GM18873 (cell line): ENCODE data around the gene CDKN3.
A peak's percentile ranks its signal among the peaks of the same experiment; 100 is the strongest.

ENCODE experiments used
- ATAC-seq: cut with Tn5 transposase; IDR thresholded peaks from one replicate; pipeline ENCODE4 v1.9.1; 2021; ENCODE audit warnings: mild to moderate bottlenecking, moderate library complexity, moderate number of reproducible peaks; ENCODE audit not compliant: unreplicated experiment, low FRiP score

CDKN3 gene

DNA sequence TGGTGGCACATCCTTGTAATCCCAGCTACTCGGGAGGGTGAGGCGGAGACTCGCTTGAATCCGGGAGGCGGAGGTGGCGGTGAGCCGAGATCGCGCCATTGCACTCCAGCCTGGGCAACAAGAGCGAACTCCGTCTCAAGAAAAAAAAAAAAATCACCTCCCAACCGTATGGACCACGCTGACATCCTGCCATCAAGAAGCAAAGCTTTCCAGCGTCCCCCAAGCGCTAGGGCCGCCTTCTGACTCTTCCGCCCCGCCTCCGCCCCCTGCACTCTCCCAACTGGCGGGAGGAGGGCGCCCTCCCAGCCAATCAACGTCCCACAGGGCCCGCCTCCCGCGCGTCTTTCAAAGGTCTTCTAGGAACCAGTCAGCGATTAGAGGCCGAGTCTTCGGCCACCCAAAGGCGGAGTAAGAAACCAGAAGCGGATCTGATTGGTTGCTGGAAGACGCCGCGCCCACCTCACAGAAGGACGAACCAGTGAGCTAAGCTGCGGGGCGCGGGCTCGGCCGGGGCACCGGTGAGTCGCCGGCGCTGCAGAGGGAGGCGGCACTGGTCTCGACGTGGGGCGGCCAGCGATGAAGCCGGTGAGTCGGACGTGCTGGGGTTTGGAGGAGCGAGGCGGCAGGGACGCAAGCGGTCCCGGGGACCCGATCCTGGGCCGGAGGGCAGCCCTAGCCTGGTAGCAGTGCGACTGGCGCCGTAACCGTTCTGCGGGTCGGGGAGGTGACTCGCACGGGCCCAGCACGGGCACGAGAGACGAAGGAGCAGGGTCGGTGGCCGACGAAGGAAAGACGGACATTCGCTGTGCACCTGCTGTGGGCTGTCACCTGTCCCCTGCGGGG is at the start of gene CDKN3:
Gene CDKN3, plus strand, starts transcription at position 515 of the 843 bp plus-strand sequence. Its CDS starts 62 bp downstream, at position 577.
- peak; percentile 97 for ATAC-seq

GRCh38 chr14:54347044-54347443 is 49.8 kb upstream of the CDKN3 start:
- no peak for ATAC-seq

GRCh38 chr14:54348001-54348611 is 48.7 kb upstream of the CDKN3 start:
- no peak for ATAC-seq

GRCh38 chr14:54348923-54349620 is 47.7 kb upstream of the CDKN3 start:
- no peak for ATAC-seq

DNA sequence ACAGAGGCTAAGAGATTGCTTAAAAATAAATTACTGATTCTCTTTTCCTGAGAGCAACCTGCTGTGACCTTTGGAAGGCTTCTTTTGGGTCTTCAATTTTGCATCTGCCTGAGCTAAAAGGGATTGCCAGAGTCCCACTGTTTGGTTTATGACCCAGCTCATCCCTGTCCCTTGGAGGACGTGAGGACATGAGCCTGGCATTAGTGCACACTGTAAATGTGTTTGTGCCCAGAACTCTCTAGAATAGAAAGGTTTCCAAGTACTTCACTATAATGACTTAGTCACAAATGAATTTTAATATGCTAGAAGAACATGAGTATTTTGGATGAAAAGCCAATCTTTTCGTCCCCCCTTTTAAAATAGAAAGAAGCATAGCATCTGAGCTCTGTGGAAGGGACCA is 47.1 kb upstream of the CDKN3 start:
- ATAC-seq, result no peak

GRCh38 chr14:54350203-54350602 is 46.6 kb upstream of the CDKN3 start:
- no peak for ATAC-seq

DNA sequence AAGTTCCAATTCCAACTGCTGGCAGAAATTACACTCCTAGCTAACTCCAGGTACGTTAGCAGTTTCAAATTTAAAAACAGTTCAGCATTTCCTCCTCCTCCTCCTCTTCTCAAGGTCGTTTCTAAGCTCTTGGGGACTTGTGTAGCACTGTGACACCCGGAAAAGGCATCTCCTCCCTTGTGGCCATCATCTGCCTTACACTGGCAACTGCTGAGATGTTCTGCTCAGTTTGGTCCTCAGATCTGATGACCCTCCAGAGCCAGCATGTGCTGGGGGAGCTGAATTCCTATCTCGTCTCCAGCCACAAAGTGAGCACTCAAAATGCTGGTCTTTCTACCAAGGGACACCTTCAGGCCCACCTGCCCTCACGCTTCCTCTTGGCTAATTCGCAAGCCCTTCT is 43.5 kb upstream of the CDKN3 start:
- no peak for ATAC-seq

DNA sequence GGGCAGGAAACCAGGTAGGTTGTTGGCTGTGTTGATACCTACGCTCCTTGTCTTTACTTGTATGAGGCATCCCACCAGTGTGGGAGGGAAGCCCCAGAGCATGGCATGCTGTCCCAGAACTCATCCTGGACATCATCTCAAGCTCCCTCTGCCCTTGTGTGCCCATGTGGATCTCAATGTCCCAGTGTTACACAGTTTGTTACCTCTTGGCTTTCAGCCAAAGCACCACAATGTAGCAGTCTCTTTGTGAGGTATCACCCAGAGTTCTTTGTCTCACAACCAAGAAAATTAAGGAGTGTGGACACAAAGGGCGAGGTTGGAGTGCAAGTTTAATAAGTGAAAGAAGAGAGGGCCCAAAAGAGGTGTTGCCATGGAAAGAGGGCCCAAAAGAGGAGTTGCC is 43.1 kb upstream of the CDKN3 start:
- ATAC-seq, result no peak

- no peak for ATAC-seq
These were observed 42.7 kb upstream of the CDKN3 start for GRCh38 chr14:54354096-54354495.

DNA sequence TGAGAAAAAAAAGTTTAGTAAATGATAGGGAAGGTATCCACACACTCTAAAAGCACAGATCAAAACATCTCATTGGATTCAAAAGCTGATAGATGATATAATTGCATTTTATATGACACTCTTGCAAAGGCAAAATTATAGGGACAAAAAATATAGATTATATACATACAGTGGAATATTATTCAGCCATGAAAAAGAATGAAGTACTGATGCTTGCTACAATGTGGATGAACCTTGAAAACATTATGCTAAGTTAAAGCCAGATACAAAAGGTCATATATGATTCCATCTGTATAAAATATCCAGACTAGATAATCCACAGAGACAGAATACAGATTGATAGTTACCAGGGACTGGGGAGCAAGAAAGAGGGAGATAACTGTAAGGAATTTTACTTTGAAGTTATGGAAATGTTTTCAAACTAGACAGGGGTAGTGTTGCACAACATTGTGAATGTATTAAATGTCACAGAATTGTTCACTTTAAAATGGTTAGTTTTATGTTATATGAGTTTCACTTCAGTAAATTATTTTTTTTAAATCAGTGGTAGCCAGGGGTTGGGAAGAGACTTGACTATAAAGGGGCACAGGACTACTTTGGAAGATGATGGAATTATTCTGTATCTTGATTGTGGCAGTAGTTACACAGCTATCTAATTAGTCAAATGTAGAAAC is 41.7 kb upstream of the CDKN3 start:
- no peak for ATAC-seq

DNA sequence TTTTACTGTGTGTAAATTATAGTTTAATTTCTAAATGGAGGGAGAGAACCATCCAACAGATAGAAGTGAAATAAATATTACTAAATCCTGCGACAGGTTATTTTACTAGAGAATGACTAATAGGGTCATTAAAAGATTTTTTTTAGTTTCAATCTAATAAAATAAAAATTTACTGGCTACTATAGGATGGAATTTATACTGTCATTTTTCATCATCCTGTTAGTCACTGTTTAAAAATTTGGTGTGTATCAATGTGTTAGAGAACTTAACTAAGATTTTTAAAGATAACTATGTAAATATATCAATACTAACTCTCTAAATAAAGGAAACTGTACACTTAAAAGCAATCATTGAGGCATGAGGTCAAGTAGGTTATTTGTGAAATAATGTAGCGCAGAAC is 41.1 kb upstream of the CDKN3 start:
- no peak for ATAC-seq

DNA sequence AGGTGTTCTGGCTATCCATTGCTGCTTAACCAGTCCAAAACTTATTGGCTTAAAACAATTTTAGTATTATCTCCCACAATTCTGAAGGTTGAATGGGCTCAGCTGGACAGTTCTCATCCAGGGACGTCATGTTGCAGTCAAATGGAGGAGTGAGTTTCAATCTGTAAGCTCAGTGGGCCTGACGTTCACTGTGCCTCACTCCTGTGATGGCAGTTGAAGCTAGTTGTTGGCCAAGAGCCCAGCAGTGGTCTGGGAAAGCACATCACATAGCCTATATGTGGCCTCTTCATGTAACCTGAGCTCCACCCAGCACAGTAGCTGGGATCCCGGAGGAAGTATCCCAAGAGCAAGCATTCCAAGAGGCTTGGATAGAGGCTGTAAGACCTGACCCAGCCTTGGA is 40.6 kb upstream of the CDKN3 start:
- no peak for ATAC-seq

GRCh38 chr14:54360667-54361066 is 36.1 kb upstream of the CDKN3 start:
- ATAC-seq, result no peak

DNA sequence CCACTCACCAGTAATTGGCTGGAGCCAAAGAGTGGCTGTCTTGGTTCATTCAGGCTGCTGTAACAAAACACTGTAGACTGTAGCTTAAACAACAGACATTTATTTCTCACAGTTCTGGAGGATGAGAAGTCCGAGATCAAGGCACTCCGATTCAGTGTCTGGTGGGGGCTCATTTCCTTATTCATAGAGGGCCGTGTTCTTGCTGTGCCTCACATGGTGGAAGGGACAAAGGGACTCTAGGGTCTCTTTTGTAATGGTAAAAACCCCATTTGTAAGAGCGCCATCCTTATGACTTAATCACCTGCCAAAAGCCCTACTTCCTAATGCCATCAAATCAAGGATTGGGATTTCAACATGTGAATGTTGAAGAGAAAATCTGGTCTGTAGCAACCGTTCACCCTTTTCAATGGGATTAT is 34.7 kb upstream of the CDKN3 start:
- ATAC-seq, result no peak

GRCh38 chr14:54362759-54363437 is 33.9 kb upstream of the CDKN3 start:
- no peak for ATAC-seq

DNA sequence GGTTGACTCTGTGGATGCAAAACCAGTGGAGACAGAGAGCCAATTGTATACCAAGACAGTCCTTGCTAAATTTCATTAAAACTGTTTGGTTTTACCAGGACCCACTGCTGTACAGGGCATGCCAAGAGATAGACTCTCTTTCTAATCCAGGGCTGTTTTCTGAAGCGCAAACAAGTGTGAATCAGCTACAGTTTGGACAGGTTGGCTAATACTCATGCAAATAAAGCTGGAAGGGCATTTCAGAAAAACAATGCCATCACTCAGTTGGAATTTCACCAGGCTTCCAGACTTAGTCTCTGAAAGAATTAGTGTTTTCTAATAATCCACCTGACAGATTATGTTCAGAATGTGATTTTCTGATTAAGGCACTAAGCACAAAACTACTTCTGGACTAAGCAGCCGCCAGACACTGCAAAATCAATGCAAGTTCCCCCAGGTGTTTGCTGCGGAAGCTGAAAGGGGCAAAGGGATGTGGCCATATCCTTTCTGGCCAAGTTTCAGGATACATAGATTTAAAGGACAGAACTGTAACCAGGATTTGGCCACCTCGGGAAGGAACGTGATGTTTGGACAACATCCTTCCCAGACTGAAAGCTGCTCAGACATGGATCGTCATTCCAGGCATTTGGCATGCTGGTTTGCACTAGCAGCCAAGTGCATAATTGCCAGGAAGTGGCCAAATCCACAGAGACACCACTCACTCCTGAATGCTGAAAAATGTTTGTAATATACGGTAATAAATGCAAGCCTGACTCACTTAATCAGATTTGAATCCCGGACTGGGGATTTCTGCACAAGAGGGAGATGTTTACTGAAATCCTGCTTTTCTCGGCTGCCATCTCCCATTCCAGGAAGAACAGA is 32.0 kb upstream of the CDKN3 start:
- no peak for ATAC-seq

GRCh38 chr14:54366736-54367735 is 29.8 kb upstream of the CDKN3 start:
- ATAC-seq, result no peak

GRCh38 chr14:54368291-54368690 is 28.5 kb upstream of the CDKN3 start:
- ATAC-seq, result no peak
